CD14-positive monocyte (primary cell): ENCODE results near the gene CD93. TPM values are rescaled to one million over a fixed set of nuclear protein-coding genes. Genes with fewer than 3 reads are reported as not detected.

Experiments
- DNase-seq, 3 donors: peaks; one replicate each; pipeline ENCODE4 v3.0.0-alpha.2; 2011 to 2022
- H2AFZ ChIP-seq: 2 replicates; pipeline ENCODE4 v1.6.0; 2012; ENCODE audit warnings: mild to moderate bottlenecking, low read depth, low read length, inconsistent platforms; ENCODE audit not compliant: insufficient read depth, poor library complexity, severe bottlenecking
- H3K27ac ChIP-seq, 2 donors: 1 replicate in 1 of 2; 2 replicates in 1 of 2; pipeline ENCODE4 v1.5.1; 2012 to 2013; ENCODE audit warnings: low read length in 2 of 2, control low read depth in 1 of 2, inconsistent platforms in 1 of 2, low read depth in 1 of 2, mild to moderate bottlenecking in 1 of 2
- H3K27me3 ChIP-seq, 2 donors: one replicate each; pipeline versions ENCODE4 v1.6.0 to v1.6.1; 2011 to 2013; ENCODE audit warnings: low read length in 2 of 2; ENCODE audit not compliant: control insufficient read depth in 2 of 2, insufficient read depth in 2 of 2
- H3K36me3 ChIP-seq, 2 donors: replicated peaks in 1 of 2; 1 replicate in 1 of 2; 2 replicates in 1 of 2; pipeline versions ENCODE4 v1.5.1 to v1.6.1; 2012 to 2013; ENCODE audit warnings: low read length in 2 of 2, control low read depth in 1 of 2, inconsistent platforms in 1 of 2, mild to moderate bottlenecking in 1 of 2; ENCODE audit not compliant: insufficient read depth in 2 of 2, control insufficient read depth in 1 of 2
- H3K4me1 ChIP-seq, 2 donors: 1 replicate in 1 of 2; 2 replicates in 1 of 2; pipeline versions ENCODE4 v1.5.1 to v1.6.1; 2012 to 2013; ENCODE audit warnings: low read length in 2 of 2, control low read depth in 1 of 2, inconsistent platforms in 1 of 2, mild to moderate bottlenecking in 1 of 2, moderate library complexity in 1 of 2; ENCODE audit not compliant: insufficient read depth in 2 of 2, control insufficient read depth in 1 of 2
- H3K4me2 ChIP-seq: replicated peaks from 2 replicates; pipeline ENCODE3; 2012; ENCODE audit warnings: low read length, moderate library complexity, mild to moderate bottlenecking; ENCODE audit not compliant: poor library complexity, severe bottlenecking; ENCODE audit errors: extremely low read depth
- H3K4me3 ChIP-seq, 3 experiments: fragments of 200-600 bp in 1 of 3; sonication (generic) in 1 of 3; replicated peaks in 1 of 3; 1 replicate in 2 of 3; 2 replicates in 1 of 3; pipeline ENCODE4 v1.5.1; 2011 to 2013; ENCODE audit warnings: low read length in 3 of 3, mild to moderate bottlenecking in 3 of 3, control low read depth in 2 of 3, low read depth in 2 of 3, inconsistent platforms in 1 of 3, moderate library complexity in 1 of 3
- H3K79me2 ChIP-seq: 2 replicates; pipeline ENCODE4 v1.6.0; 2012; ENCODE audit warnings: mild to moderate bottlenecking, control low read depth, inconsistent platforms, low read length, moderate library complexity; ENCODE audit not compliant: insufficient read depth
- H3K9ac ChIP-seq: 2 replicates; pipeline ENCODE4 v1.6.0; 2017; ENCODE audit warnings: low read length, mild to moderate bottlenecking; ENCODE audit not compliant: insufficient read depth, poor library complexity, severe bottlenecking
- H3K9me3 ChIP-seq, 2 donors: replicated peaks in 1 of 2; 1 replicate in 1 of 2; 2 replicates in 1 of 2; pipeline versions ENCODE4 v1.5.1 to v1.6.1; 2012 to 2013; ENCODE audit warnings: low read length in 2 of 2, control low read depth in 1 of 2; ENCODE audit not compliant: control insufficient read depth in 1 of 2, insufficient read depth in 1 of 2
- H4K20me1 ChIP-seq: 2 replicates; pipeline ENCODE4 v1.6.0; 2012; ENCODE audit warnings: mild to moderate bottlenecking, low read length, control low read depth, moderate library complexity; ENCODE audit not compliant: insufficient read depth
- H3K27ac Mint-ChIP-seq, 7 donors: one replicate each; pipeline ENCODE4 v1.8.0; 2020; ENCODE audit warnings: mild to moderate bottlenecking in 7 of 7, mixed read lengths in 7 of 7, moderate library complexity in 6 of 7, inconsistent platforms in 2 of 7
- H3K27me3 Mint-ChIP-seq, 3 donors: one replicate each; pipeline ENCODE4 v1.8.0; 2021 to 2022; ENCODE audit warnings: low read depth in 3 of 3, mild to moderate bottlenecking in 3 of 3, mixed read lengths in 3 of 3, moderate library complexity in 3 of 3, inconsistent platforms in 1 of 3
- H3K36me3 Mint-ChIP-seq, 2 donors: one replicate each; pipeline ENCODE4 v1.8.0; 2020; ENCODE audit warnings: mixed read lengths in 2 of 2, inconsistent platforms in 1 of 2, mild to moderate bottlenecking in 1 of 2
- H3K4me1 Mint-ChIP-seq: one replicate; pipeline ENCODE4 v1.8.0; 2020; ENCODE audit warnings: mild to moderate bottlenecking, mixed read lengths
- H3K4me3 Mint-ChIP-seq, 2 donors: one replicate each; pipeline ENCODE4 v1.8.0; 2020; ENCODE audit warnings: mild to moderate bottlenecking in 2 of 2, mixed read lengths in 2 of 2, moderate library complexity in 1 of 2
- H3K9me3 Mint-ChIP-seq, 7 donors: one replicate each; pipeline ENCODE4 v1.8.0; 2020 to 2022; ENCODE audit warnings: mixed read lengths in 7 of 7, mild to moderate bottlenecking in 6 of 7, moderate library complexity in 6 of 7, inconsistent platforms in 2 of 7
- WGBS: methylation state at CpG from one replicate; pipeline ENCODE4 v1.1.5; 2013; ENCODE audit warnings: missing lambda C conversion rate; ENCODE audit not compliant: insufficient coverage; 5-methylcytosine and 5-hydroxymethylcytosine counted together
- intact Hi-C, 2 donors: fragments of 100-400 bp; cut with micrococcal nuclease; formaldehyde crosslinking; loops; one replicate each; pipeline versions ENCODE4 v1.15.0 to v1.15.1; 2023
- polyA plus RNA-seq, 3 donors: library from polyadenylated mRNA; depleted of rRNA in 1 of 3; unstranded in 2 of 3; stranded (reverse) in 1 of 3; fragments of 300-500 nt in 2 of 3; fragments of >200 nt in 1 of 3; fragmentation: Illumina TruSeq in 2 of 3; gene quantifications; 1 replicate in 2 of 3; 2 replicates in 1 of 3; pipeline ENCODE4 v1.2.3, GENCODE V29; 2012 to 2021
- TF ChIP-seq, protein P1 (sequence below): fragments of 200-600 bp; IDR thresholded peaks from one replicate; pipeline ENCODE4 v1.8.0; 2022; ENCODE audit warnings: antibody characterized with exemption, mild to moderate bottlenecking

The CD93 gene
- polyA plus RNA-seq, 3 donors, result 26.0 to 170 (median 48.9) TPM

GRCh38 chr20:23129266-23129665 lies 43.1 kb upstream of the CD93 start:
- Histone ChIP-seq H3K27me3 (no peaks in the 10 kb centered on the region), H2AFZ (no peak overlapping the region), H3K4me2 (peak overlapping the region; percentile 24), H3K27ac (peak overlapping the region; percentile 65 to 100), H4K20me1 (no peaks in the 10 kb centered on the region), H3K4me1 (peaks cover 78 to 85% of the 10 kb centered on the region in 2 donors), H3K9me3 (no peaks in the 10 kb centered on the region), H3K79me2 (no peaks in the 10 kb centered on the region), H3K9ac (no peak overlapping the region), H3K4me3 (peak overlapping the region in 1 of 3 experiments; percentile 27), H3K36me3 (no peaks in the 10 kb centered on the region)
- H3K36me3 Mint-ChIP-seq, result peaks cover 0 to 9% of the 10 kb centered on the region in 2 donors
- peak in 2 of 3 donors; percentile 48 to 51 for DNase-seq
- no peaks in the 10 kb centered on the region for H3K9me3 Mint-ChIP-seq
- peaks cover 0 to 2% (median 0%) of the 10 kb centered on the region in 3 donors for H3K27me3 Mint-ChIP-seq
- H3K27ac Mint-ChIP-seq, result peak overlapping the region; percentile 87 to 99 (median 98)
- H3K4me3 Mint-ChIP-seq, result peak overlapping the region; percentile 39 to 40
- TF ChIP-seq, protein P1, sequence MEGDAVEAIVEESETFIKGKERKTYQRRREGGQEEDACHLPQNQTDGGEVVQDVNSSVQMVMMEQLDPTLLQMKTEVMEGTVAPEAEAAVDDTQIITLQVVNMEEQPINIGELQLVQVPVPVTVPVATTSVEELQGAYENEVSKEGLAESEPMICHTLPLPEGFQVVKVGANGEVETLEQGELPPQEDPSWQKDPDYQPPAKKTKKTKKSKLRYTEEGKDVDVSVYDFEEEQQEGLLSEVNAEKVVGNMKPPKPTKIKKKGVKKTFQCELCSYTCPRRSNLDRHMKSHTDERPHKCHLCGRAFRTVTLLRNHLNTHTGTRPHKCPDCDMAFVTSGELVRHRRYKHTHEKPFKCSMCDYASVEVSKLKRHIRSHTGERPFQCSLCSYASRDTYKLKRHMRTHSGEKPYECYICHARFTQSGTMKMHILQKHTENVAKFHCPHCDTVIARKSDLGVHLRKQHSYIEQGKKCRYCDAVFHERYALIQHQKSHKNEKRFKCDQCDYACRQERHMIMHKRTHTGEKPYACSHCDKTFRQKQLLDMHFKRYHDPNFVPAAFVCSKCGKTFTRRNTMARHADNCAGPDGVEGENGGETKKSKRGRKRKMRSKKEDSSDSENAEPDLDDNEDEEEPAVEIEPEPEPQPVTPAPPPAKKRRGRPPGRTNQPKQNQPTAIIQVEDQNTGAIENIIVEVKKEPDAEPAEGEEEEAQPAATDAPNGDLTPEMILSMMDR, result no peak
- peaks cover 85% of the 10 kb centered on the region for H3K4me1 Mint-ChIP-seq
- intact Hi-C loops, result loop anchor here in 1 of 2 donors (5.0 kb wide), 1 partner anchor 42 kb away; the partner anchor contains the start of gene CD93
- no CpG with 5 or more reads among the region's 2 CpGs for WGBS

DNA sequence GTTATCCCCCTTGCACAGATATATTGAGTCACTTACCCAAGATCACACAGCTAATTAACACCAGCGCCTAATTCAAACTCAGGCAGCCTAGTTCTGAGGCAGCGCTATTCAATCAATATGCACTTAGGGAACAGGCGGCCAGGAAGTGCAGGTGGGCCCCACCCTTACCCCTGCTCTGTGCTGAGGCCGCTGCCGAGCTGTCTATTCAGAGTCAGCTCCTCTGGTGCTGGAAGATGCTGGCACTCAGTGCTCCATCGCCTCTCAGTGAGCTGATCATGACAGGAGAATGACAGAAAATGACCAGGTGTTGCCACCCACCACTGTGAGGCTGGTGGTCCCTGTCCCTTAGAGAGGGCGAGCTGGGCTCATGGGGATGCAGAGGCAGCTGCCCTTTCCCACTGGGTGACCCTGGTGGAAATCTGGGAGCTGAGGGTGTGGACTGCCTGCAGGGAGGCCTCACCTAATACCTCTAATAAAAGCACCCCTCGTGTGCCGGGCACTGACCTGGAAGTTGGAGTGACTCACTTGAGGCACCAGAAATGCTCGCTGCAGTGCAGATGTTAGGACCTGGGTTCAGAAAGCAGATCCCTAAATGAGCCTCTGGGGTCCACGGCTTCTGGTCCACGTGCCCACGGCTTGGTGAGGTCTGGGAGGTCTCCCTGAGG lies 42.5 kb upstream of the CD93 start:
- Mint-ChIP-seq H3K4me3 (peak overlapping the region; percentile 12 to 57), H3K9me3 (no peaks in the 10 kb centered on the region), H3K27ac (peak overlapping the region; percentile 87 to 99 (median 98)), H3K27me3 (peaks cover 0 to 2% (median 0%) of the 10 kb centered on the region in 3 donors), H3K36me3 (peaks cover 0 to 13% of the 10 kb centered on the region in 2 donors), H3K4me1 (peaks cover 89% of the 10 kb centered on the region)
- Histone ChIP-seq H3K79me2 (no peaks in the 10 kb centered on the region), H3K4me3 (peak overlapping the region in 1 of 3 experiments; percentile 27), H3K9me3 (no peaks in the 10 kb centered on the region), H3K4me1 (peaks cover 84 to 89% of the 10 kb centered on the region in 2 donors), H3K4me2 (peak overlapping the region; percentile 24), H2AFZ (no peak overlapping the region), H3K36me3 (no peaks in the 10 kb centered on the region), H3K27me3 (no peaks in the 10 kb centered on the region), H3K9ac (no peak overlapping the region), H4K20me1 (no peaks in the 10 kb centered on the region), H3K27ac (peak overlapping the region; percentile 65 to 100)
- intact Hi-C loops, result loop anchor here in 1 of 2 donors (5.0 kb wide), 1 partner anchor 41 kb away; the partner anchor contains the start of gene CD93
- TF ChIP-seq, protein P1, result no peak
- peak in 1 of 3 donors; percentile 20 for DNase-seq
- 81% methylated on average over 9 of the region's 13 CpGs for WGBS
